Subcutaneous abdominal adipose tissue (tissue), 5 donors: Measurements from ENCODE around the gene OR52J3.

Source experiments
- H3K27ac ChIP-seq: one replicate; pipeline ENCODE4 v1.7.0; 2013; ENCODE audit warnings: low read depth, mild to moderate bottlenecking, inconsistent platforms, low read length, moderate library complexity
- H3K27me3 ChIP-seq, 5 donors: one replicate each; pipeline ENCODE4 v1.7.0; 2013; ENCODE audit warnings: low read length in 5 of 5, inconsistent platforms in 1 of 5; ENCODE audit not compliant: control insufficient read depth in 5 of 5, insufficient read depth in 4 of 5
- H3K36me3 ChIP-seq, 5 donors: one replicate each; pipeline ENCODE4 v1.7.0; 2013; ENCODE audit warnings: low read length in 5 of 5; ENCODE audit not compliant: control insufficient read depth in 5 of 5, insufficient read depth in 5 of 5
- H3K4me1 ChIP-seq, 5 donors: one replicate each; pipeline ENCODE4 v1.7.0; 2013; ENCODE audit warnings: low read length in 5 of 5, mild to moderate bottlenecking in 3 of 5, moderate library complexity in 1 of 5; ENCODE audit not compliant: control insufficient read depth in 5 of 5, insufficient read depth in 5 of 5
- H3K4me3 ChIP-seq, 5 donors: one replicate each; pipeline ENCODE4 v1.7.0; 2013; ENCODE audit warnings: low read length in 5 of 5, low read depth in 1 of 5
- H3K9ac ChIP-seq, 5 donors: one replicate each; pipeline ENCODE4 v1.7.0; 2013; ENCODE audit warnings: low read length in 5 of 5, mild to moderate bottlenecking in 4 of 5, moderate library complexity in 3 of 5
- H3K9me3 ChIP-seq, 5 donors: one replicate each; pipeline ENCODE4 v1.7.0; 2013; ENCODE audit warnings: low read length in 5 of 5; ENCODE audit not compliant: control insufficient read depth in 5 of 5
- donor health status: healthy.
- donor health status: healthy.
- donor health status: healthy.
- donor health status: healthy.
- donor health status: healthy.

OR52J3 gene

DNA sequence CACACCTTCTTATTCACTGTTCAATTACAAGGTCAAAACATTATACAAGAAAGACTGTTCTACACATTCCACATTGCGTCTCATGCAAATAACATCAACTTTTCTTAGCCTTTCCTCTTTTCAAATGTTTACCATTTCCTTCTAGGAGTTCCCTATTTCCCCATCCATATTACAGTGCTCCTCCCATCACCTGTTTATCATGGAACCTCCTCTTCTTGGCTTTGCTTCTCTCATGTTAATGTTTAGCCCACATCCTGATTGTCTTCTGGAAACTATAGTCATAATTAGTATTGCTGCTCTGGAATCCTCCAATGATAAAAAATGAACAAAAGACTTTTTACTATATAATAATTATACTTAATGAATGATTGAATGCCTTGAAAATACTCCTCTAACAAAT is 44.3 kb downstream of the OR52J3 start:
- H3K36me3 ChIP-seq, result no peaks in the 10 kb centered on the region
- H3K9me3 ChIP-seq, result no peaks in the 10 kb centered on the region

DNA sequence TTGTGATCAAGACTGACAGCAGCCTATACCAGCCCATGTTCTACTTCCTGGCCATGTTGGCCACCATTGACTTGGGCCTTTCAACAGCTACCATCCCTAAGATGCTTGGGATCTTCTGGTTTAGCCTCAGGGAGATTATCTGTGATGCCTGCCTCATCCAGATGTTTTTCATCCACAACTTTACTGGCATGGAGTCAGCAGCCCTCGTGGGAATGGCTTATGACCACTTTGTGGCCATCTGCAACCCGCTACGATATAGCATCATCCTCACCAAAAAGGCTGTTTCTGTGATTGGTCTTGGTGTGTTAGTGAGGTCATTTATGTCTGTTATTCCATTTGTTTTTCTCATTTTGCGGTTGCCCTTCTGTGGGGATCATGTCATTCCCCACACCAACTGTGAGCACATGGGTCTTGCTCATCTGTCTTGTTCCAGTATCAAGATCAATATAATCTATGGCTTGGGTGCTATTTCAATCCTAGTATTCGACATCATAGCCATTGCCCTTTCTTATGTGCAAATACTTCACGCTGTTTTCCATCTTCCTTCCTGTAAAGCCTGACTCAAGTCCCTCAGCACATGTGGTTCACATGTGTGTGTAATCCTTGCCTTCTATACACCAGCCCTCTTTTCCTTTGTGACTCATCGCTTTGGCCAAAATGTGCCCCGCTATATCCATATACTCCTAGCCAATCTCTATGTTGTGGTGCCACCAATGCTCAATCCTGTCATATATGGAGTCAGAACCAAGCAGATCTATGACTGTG is 46.7 kb downstream of the OR52J3 start:
- H3K27me3 ChIP-seq, result no peaks in the 10 kb centered on the region
- no peaks in the 10 kb centered on the region for H3K36me3 ChIP-seq
- H3K9ac ChIP-seq, result no peak overlapping the region
- H3K9me3 ChIP-seq, result no peaks in the 10 kb centered on the region
- H3K4me1 ChIP-seq, result no peaks in the 10 kb centered on the region
- H3K27ac ChIP-seq, result no peak overlapping the region
- H3K4me3 ChIP-seq, result no peak overlapping the region

More for the DNA sequence above, 44.3 kb downstream of the OR52J3 start:
- H3K27ac ChIP-seq, result no peak overlapping the region
- no peak overlapping the region for H3K9ac ChIP-seq
- H3K4me1 ChIP-seq, result no peaks in the 10 kb centered on the region
- no peak overlapping the region for H3K4me3 ChIP-seq
- H3K27me3 ChIP-seq, result no peaks in the 10 kb centered on the region

DNA sequence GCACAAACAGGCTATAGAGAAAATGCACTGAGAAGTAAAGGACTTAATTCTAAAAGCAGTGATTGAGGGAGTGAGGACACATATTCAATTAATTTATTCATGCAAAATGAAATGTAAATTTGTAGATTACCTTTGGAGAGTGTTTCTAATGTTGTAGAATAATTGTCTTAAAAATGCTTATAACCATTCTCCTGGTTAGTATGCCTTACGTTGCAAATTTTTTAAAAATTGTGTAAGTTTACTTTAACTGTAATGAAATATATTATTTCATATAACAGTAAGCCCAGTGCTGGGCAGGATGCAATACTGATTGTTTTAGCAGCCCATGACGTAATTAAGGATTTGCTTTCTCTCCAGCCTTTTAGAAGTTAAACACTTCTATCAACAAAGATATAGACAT is 49.7 kb downstream of the OR52J3 start:
- no peak overlapping the region for H3K4me3 ChIP-seq
- H3K4me1 ChIP-seq, result no peaks in the 10 kb centered on the region
- H3K36me3 ChIP-seq, result no peaks in the 10 kb centered on the region
- no peaks in the 10 kb centered on the region for H3K27me3 ChIP-seq
- no peak overlapping the region for H3K9ac ChIP-seq
- H3K9me3 ChIP-seq, result no peaks in the 10 kb centered on the region
- H3K27ac ChIP-seq, result no peak overlapping the region
